Islet precursor cell (in vitro differentiated cells): ENCODE data around the gene ASIC1.

Experiments used
- DNase-seq: peaks from one replicate; pipeline ENCODE4 v3.0.0-alpha.2; 2018

The ASIC1 gene

DNA sequence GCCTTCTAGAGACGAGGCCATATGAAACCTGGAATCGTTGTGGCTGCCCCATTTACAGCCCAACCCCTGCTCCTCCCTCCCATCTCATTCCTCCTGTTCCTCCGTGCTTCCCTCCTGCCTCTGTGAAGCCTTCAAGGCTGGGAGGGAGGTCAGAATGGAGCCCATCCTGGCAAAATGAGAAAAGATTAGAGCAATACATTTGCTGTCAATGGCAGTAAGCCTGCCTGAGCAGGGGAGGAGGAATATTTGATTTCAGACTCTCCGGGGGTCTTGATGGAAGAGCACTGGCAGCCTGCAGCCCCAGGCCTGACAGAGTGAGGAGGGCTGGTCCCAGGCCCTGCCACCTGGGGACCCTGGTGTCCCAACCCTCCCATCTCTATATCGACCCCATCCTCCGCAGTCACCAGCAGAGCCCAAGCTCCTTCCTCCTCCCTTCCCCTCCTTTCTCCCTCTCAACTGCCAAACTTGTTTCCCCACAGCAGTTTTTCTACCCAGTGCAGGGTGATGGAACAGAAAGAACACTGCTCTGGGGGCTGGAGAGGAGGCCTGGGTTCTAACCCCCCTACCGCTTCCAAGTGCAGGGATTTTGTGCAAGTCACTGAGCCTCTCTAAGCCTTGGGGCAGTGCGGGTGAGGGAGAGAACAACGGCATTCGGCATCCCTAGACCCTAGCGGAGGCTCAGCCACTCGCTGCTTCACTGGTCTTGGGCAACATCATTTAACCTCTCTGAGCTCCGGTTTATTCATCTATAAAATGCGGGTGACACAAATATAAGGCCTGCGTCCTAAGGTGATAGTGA is 16.1 kb upstream of the ASIC1 start:
- peak; percentile 54 for DNase-seq

DNA sequence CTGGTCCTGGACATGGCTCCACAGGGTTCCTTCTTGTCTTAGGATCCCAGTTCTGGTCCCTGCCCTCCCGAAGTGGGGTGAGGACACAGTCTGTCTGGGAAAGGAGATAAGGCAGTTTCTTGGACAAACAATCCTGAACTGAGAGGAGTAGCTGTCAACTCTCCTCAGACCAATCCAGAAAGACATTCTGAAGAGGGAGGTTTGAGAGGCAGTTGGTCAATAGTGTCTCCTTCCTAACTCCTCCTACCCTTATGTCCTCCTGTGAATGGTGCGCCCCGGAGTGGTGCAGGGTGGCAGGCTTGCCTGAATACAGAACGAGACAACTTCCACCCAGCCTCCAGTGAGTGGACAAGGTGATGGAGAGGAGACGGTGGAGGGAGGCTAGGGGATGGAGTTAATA is 15.4 kb upstream of the ASIC1 start:
- DNase-seq: no peak

DNA sequence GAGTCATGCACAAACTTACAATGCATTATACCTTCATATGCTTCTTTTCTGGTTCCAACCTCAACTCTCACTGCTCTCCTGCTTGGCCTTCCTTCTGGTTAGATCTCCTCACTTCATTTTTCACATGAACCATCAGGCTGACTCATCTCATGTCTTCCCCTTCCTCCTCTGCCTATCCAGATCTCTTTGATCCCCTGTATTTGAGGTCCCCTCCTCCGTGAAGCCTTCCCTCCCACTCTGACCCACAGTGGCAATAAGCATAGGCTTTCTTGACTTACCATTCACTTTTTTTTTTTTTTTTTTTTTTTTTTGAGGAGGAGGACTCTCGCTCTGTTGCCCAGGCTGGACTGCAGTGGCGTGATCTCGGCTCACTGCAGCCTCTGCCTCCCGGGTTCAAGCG is 14.7 kb upstream of the ASIC1 start:
- DNase-seq: no peak

DNA sequence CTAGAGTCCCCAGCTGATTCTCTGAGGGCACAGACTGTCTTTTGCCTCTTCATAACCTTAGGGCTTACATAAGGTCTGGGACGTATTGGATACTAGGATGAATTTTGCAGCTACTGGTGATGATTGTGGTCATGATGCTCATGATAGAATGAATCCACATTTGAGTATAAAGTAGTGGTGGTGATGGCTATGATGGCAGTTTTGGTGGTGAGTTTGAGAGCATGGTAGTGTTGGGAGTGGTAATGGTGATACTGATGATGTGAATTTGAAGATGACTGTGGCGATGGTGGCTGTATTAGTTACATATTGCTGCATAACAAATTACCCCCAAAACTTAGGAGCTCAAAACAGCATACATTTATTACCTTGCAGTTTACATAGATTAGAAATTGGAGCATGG is 14.1 kb upstream of the ASIC1 start:
- no peak for DNase-seq

DNA sequence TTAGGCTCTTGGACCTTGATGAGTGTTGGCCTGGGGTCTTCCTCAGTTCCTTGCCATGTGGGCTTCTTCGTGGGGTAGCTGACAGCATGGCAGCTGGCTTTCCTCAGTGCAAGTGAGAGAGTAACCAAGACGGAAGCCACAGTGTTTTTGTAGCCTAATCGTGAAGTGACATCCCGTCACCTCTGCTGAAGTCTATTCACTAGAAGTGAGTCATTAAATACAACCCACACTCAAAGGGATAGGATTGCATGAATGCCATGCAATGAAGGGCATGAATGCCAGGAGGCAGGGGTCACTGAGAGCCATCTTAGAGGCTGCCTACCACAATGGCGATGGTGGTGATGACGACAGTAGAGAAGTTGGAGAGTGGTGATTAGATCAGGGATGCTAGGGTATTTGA is 13.5 kb upstream of the ASIC1 start:
- no peak for DNase-seq

DNA sequence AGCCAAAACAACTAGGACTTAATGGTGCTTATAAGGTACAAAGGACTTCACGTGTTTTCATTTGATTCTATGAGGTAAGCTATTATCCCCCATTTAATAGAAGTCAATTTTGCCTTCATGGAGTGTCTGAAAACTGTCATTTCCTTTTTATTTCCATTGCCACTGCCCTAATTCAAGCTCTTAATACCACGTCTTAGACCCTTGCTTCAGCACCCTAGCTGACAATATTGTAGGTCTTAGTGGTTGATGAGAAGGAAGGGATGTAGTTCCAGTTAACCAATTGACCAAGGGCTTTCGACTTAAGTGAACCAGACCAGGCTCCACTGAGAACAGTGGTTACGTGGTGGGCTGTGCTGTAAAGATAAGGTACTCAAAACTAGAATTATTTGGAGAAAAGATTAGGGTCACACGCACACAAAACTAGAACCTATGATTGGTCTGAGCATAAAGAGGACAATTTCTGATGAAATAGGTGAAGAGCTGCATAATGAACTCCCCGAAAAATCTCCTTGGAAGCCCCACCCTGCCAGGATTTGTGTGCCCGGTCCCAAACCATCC is 9.6 kb upstream of the ASIC1 start:
- no peak for DNase-seq

DNA sequence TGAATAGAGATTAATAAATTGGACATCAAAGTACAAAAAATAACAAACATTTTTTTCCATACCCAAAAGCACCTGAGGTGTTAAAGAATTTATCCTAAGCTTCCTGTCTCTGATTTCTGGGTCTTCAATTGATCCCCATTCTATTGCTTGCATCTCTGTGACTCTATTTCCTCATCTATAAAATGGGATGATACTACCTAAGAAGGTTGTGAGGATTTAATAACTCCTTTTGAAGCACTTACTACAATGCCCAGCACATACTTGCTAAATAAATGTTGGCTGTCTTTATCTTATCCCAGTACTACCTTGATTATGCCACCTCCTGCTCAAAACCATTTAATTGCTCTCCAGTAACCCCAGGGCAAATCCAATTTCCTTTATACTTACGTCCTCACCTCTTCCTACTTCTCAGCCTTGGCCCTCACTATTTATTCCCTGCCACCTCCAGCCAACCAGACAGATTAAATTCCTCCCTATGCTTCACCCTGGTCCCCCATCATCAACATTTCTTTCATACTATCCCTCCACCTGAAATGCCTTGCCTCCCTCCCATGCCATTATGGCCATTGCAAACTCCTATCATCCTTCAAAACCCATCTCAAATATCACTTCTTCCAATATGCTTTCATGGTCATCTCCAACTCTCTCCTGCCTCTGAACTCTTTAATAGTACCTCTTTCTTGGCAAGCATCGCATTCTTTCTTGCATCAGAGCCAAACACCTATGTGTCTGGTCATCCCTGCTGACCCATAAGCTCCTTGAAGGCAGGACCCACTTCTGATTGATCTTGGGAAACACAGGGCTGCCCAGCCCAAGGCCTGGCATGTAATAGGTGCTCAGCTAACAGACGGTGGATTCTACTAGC is 7.9 kb upstream of the ASIC1 start:
- DNase-seq: no peak

DNA sequence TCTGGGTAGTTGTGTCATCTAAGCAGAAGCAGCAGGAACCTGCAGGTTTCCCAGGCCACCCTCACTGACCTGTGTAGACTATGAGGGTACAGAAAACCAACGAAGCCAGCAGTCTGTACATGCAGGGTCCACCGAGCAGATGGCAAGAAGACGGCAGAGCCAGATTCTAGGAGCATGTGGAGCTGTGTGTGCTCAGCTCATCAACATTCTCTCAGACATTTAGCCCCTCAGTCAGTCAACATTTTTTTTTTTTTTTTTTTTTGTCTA is 7.3 kb upstream of the ASIC1 start:
- DNase-seq: no peak

DNA sequence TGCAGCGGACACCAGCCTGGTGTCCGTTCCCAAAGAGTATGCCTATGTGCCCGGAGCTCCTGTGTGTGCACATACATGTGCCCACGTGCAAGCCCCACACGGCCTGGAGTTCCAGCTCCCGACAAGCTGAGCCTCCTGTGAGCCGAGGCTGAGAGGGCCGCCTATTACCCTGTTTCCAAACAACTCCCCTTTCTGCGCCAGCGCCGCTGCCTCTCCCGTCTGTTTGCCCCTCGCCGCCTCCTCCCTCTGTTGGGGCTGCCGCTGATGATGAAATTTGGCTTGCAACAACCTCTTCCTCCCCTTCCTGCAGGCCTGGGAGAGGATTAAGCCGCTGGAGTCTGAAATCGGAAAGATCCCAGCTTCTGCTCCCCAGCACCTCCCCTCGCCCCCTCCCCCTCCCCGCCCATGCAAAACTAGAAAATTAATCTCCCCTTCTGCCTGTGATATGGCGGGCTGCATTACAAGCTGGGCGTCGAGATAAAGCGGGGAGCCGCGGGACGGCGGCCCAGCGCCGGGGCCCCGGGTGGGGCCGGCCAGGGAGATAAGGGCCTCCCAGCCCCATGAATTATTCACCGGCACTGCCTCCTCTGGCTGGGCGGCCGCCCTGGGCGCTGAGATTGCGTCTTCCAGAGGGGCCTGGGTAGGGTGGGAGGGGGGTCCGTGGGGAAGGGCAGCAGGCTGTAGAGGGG is 6.8 kb upstream of the ASIC1 start:
- peak; percentile 84 for DNase-seq

DNA sequence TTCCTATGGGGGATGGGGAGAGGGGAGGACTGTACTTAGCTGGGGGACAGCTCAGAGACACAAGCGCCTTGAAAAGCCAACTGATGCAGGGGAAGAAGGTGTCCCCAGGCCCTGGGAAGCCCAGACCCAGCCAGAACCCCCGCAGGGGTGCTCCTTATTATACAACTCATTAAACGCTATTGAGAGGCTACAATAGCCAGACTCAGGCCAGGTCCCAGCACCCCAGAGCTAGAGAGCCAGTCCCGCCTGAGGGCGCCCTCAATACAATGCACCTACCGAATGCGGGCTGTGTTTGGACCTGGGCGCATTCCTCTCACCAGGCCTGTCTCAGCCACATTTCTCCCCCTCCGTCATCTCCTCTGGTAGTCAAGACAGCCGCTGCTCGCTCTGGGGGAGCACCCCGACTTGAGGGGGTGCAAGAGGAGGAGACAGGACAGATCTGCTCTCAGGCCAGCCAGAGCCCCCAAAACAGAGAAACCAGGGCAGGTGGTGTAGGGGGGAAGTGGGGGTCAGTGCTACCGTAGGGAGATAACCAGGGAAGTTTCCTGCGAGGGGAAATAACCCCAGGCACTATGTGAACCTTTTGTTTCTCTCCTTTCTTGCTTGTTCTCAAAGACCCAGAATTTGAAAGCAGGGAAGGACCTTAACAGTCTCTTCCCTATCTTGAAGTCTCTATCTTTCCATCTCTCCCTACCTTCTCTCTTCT is 6.1 kb upstream of the ASIC1 start:
- peak; percentile 86 for DNase-seq

DNA sequence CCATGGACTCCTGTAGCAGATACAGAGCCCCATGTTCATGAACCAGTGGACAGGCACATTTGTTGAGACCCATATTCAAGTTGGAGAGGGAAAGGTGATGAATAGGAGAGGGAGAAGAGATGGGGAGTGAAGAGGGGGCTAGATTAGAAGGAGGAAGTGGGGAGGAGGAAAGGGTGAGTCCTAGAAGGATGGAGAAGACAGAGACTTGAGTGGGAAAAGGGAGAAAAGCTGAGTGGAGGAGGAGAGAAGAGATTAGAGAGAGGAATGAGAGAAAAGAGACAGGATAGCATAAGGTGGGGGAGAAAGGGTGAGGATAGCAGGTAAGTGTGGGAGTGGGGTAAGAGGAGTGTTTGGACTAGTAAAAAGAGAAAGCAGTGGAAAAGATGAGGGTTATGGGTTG is 4.9 kb upstream of the ASIC1 start:
- DNase-seq: no peak

DNA sequence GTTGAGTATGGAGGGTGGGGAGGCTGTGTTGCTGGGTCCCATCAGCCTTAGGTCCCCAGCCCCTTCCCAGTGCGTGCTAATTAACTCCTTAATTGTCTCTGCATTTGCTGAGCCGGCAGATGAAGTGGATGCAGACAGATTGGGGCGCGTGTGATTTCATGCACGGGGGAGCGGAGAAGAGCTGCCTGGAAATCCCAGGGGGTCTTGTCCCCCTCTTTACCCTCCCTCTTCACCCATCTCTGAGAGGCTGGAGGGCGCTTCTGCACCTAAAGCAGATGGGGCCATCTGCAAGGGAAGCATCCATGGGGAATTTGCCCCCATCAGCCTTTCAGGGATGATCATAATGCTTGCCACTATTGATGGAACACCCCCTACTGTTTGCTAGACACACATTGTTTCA is 4.4 kb upstream of the ASIC1 start:
- no peak for DNase-seq

DNA sequence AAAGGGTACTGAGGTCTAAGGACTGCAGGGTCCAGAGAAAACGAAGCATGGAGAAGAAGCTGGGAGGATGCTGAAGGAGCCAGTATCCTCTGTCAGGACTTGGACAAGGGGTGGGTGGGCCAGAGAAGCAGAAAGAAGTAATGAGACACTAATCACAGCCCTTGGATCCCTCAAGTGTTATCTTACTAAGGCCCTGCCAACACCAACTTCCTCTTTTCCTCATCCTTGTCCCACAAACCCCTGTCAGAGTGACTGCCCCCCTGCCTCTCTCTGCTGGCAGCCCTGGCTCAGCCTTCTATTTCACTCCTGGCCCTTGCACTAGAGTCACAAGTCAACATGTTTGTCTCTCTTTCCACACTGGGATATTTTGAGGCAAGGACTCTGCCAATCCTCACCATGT is 3.8 kb upstream of the ASIC1 start:
- DNase-seq: no peak

DNA sequence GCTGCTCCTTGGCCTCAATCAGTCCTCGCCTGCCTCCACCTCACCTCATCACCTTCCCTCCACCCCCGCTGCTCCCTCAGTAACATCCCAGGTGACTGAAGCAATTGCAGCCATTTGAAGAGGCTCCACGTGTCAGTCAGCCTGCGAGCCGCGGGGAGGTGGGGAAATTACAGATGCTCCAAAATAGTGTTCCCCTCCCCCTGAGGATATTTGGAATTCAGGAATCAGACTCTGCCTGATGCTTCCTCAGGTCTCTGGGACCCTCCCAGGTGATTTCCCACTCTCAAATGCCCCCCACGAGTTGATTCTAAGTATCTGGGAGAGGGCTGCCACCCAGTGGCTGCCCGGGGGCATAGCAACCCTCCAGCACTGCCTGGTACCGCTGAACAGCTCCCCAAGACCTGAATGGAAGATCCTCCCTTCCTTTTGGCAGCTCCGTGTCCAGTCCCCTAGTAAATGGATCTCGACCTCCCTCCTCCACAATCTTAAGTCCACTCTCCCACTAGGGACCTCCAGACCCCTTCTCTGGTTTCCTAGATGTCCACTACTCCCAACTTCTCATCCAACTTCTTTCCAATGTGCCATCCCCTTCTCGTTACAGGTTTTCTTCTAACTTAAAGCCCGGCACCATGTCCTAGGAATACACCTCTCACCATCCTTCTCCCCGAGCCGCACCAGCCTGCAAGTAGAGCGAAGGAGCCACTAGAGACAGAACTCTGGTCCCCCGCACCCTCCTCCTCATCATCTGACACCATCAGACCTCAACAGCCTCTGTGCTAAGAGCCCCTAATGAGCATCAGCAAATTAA is 1.4 kb upstream of the ASIC1 start:
- peak; percentile 81 for DNase-seq

DNA sequence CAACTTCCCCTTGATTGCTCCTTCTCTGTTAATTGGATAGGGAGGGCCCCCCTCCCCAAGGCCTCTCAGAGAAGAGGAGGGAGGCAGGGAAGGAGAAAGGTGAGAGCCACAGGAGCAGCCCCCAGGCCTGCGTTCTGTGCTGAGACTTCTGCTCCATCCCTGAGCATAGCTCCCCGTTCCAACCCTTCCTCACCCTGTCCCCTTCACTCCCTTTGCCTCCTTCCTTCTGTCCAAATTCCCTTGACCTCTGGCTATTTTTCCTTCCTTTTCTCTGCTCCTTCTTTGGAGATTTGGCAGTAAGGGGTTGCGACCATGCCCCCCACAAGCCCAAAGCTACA is 788 bp upstream of the ASIC1 start:
- DNase-seq: peak; percentile 49

DNA sequence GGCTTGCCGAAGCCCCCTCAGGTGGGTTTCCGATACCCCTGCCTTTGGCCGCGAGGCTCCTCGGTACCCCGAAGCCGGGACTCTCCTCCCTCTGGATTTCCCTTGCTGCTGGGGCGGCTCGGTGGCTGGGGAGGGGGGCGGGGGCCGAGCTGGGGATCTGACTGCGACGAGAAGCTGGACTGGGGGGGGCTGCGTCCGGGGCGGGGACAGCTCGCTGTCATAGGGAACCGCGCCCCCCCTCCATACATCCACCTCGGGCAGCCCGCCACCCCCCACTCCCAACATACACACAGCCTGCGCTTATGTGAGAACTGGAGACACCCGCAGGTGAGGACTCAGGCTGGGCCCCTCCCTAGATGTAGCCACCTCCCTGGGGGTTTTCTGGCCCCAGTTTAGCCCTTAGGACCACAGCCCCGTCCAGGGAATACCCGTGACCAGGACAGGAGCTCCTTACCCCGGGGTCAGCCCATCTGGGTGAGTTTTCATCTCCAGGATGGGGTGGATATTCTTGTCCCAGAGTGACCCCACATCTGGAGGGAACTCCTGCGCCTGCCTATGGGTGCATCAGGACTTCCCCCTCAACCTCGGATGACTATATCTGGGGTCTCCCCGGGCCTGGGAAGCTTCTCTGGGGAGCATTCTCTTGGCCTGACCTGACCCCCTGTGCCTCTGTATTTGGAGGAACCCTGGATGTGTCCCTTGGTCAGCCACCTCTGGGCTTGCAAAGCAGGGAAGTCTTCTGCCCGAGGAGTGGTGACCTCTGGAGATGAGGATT is 687 bp downstream of the ASIC1 start:
- DNase-seq: no peak

DNA sequence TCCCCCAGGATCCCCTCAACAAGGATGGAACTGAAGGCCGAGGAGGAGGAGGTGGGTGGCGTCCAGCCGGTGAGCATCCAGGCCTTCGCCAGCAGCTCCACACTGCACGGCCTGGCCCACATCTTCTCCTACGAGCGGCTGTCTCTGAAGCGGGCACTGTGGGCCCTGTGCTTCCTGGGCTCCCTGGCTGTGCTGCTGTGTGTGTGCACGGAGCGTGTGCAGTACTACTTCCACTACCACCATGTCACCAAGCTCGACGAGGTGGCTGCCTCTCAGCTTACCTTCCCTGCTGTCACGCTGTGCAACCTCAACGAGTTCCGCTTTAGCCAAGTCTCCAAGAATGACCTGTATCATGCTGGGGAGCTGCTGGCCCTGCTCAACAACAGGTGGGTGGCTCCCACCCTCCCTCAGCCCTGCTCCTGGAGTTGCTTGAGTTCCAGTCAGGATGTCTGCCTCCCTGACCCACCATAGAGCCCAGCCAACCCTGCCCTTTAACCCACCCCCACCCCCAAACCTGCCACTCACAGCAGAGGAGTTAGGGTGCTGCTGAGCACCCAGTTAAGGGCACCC is 1.4 kb downstream of the ASIC1 start:
- no peak for DNase-seq

DNA sequence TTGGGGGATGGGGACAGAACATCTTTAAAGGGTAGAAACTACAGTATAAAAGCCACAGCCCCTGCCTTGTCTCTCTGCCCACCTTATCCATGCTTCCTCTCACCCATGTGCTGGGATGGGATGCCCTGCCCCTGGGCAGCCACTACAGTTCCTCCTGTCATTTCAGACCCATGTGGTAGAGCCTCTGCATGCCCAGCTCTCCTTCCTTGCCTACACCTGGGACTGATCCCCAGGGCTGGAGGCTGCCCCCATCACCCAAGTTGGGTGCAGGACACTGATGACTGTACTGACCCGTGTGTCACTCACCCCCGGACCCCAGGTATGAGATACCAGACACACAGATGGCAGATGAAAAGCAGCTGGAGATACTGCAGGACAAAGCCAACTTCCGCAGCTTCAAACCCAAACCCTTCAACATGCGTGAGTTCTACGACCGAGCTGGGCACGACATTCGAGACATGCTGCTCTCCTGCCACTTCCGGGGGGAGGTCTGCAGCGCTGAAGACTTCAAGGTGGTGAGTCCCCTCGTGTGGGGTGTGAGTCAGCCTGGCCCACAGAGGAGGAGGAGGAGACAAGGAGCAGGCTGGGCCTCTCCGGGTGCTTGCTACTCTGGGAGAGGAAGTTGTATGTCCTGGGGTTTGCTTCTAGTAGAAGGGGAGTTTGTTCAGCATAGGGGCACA is 2.2 kb downstream of the ASIC1 start:
- no peak for DNase-seq

DNA sequence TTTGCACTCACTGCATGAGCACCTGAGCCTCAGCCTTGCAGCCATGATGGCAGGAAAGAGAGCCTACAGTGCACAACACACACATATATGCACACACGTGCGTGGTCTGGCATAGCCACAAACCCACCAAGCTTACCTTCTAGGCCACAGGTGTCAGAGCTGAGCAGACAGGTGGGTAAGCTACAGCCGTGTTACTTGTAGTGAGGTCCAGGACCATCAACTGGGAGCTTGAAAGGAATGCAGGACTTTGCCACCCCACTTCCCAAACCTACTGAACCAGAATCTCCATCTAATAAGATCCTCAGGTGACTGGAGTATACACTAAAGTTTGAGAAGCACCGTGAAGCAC is 2.7 kb downstream of the ASIC1 start:
- no peak for DNase-seq

DNA sequence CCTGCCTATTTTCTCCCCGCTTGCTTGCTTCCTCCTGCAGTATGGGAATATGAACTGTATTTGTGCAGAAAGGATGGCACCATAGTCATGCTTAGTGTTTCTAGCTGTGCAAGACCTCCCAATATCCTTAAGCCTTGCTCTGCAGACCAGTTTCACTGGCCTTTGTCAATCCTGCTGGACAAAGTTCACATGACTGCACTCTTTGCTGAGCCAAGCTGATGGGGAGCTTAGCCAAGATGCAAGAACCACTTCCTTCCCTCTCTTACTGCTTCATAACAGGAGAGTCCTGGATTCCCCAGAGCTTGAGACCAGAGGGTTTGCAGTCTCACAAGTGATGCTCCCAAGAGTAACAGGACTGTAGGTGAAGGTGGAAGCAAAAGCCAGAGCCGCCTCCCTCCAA is 3.8 kb downstream of the ASIC1 start:
- no peak for DNase-seq
